Breast epithelium (tissue), 4 donors: ENCODE measurements around the gene PRKN. TPM values are rescaled to one million over a fixed set of nuclear protein-coding genes. Genes with fewer than 3 reads are reported as not detected.

Experiments used
- DNase-seq, 2 donors: peaks; one replicate each; pipeline ENCODE4 v3.0.0-alpha.2; 2019; ENCODE audit warnings: low spot score in 2 of 2
- H3K27ac ChIP-seq, 2 donors: fragments of 200-600 bp; sonication (generic) in 1 of 2; one replicate each; pipeline ENCODE4 v1.5.1; 2016 to 2019; ENCODE audit warnings: mild to moderate bottlenecking in 1 of 2
- H3K27me3 ChIP-seq, 2 donors: fragments of 200-600 bp; sonication (generic) in 1 of 2; one replicate each; pipeline versions ENCODE4 v1.5.1 to v1.6.0; 2017 to 2019; ENCODE audit warnings: control low read depth in 1 of 2, mild to moderate bottlenecking in 1 of 2
- H3K36me3 ChIP-seq: fragments of 200-600 bp; one replicate; pipeline ENCODE4 v1.5.1; 2019
- H3K4me1 ChIP-seq, 2 donors: fragments of 200-600 bp; sonication (generic); one replicate each; pipeline ENCODE4 v1.5.1; 2016 to 2019; ENCODE audit warnings: control low read depth in 1 of 2
- H3K4me3 ChIP-seq, 3 donors: fragments of 200-600 bp; sonication (generic); 1 replicate in 2 of 3; 2 replicates in 1 of 3; pipeline ENCODE4 v1.5.1; 2016 to 2019; ENCODE audit warnings: mild to moderate bottlenecking in 3 of 3, moderate library complexity in 2 of 3
- H3K9me3 ChIP-seq, 2 donors: fragments of 200-600 bp; sonication (generic) in 1 of 2; one replicate each; pipeline ENCODE4 v1.5.1; 2016 to 2019; ENCODE audit warnings: control low read depth in 1 of 2
- POLR2A ChIP-seq: fragments of 450-650 bp; IDR thresholded peaks from one replicate; pipeline ENCODE4 v1.6.1; 2016; ENCODE audit warnings: antibody characterized with exemption, mild to moderate bottlenecking, moderate library complexity
- POLR2AphosphoS5 ChIP-seq, 3 donors: sonication (generic); formaldehyde crosslinking; IDR thresholded peaks; one replicate each; pipeline ENCODE4 v1.6.1; 2017; ENCODE audit warnings: antibody characterized with exemption in 3 of 3
- intact Hi-C: fragments of 100-400 bp; cut with DNase I; formaldehyde crosslinking; loops from one replicate; pipeline ENCODE4 v1.15.1; 2023; ENCODE audit warnings: low total_unique reads
- total RNA-seq, 3 donors: library from RNA; depleted of rRNA; stranded (reverse); fragments of >200 nt; gene quantifications; one replicate each; pipeline ENCODE4 v1.1.0, GENCODE V29; 2016
- TF ChIP-seq, protein P1 (sequence below), 3 donors: fragments of 450-650 bp; IDR thresholded peaks; one replicate each; pipeline ENCODE4 v1.5.1; 2016 to 2017; ENCODE audit warnings: antibody characterized with exemption in 3 of 3, mild to moderate bottlenecking in 3 of 3, moderate library complexity in 3 of 3

The PRKN gene
- total RNA-seq, 3 donors from 2014 or later = 7.2 to 19.0 (median 11.2) TPM

DNA sequence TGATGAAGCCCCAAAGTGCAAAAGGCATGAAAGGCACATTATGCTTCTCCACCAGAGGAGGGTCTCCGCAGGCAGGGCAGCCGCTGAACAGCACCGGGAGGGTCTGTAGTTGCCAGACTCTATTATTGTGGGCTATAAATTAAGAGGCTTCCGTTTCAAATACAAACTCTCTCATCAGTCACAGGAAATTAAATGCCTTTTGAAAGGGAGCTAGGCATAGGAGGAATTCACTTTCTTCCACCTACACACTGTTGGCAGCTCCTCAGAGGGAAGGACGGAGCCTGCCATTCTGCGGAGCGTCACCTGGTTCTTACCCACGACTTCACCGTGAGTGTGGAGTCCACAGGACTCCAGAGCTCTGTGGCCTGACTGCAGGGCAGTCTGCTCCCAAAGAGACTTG lies 1312.9 kb downstream of the PRKN start:
- Histone ChIP-seq H3K4me3 (no peak overlapping the region), H3K27me3 (no peaks in the 10 kb centered on the region), H3K27ac (no peak overlapping the region), H3K9me3 (no peaks in the 10 kb centered on the region), H3K4me1 (no peaks in the 10 kb centered on the region), H3K36me3 (no peaks in the 10 kb centered on the region)
- no peak for DNase-seq
- TF ChIP-seq POLR2AphosphoS5 (IDR thresholded peaks at IDR 0.05) (no peak), POLR2A (no peak)
- TF ChIP-seq, protein P1, sequence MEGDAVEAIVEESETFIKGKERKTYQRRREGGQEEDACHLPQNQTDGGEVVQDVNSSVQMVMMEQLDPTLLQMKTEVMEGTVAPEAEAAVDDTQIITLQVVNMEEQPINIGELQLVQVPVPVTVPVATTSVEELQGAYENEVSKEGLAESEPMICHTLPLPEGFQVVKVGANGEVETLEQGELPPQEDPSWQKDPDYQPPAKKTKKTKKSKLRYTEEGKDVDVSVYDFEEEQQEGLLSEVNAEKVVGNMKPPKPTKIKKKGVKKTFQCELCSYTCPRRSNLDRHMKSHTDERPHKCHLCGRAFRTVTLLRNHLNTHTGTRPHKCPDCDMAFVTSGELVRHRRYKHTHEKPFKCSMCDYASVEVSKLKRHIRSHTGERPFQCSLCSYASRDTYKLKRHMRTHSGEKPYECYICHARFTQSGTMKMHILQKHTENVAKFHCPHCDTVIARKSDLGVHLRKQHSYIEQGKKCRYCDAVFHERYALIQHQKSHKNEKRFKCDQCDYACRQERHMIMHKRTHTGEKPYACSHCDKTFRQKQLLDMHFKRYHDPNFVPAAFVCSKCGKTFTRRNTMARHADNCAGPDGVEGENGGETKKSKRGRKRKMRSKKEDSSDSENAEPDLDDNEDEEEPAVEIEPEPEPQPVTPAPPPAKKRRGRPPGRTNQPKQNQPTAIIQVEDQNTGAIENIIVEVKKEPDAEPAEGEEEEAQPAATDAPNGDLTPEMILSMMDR (IDR thresholded peaks at IDR 0.05) = no peak
- intact Hi-C loops = no loop called here

DNA sequence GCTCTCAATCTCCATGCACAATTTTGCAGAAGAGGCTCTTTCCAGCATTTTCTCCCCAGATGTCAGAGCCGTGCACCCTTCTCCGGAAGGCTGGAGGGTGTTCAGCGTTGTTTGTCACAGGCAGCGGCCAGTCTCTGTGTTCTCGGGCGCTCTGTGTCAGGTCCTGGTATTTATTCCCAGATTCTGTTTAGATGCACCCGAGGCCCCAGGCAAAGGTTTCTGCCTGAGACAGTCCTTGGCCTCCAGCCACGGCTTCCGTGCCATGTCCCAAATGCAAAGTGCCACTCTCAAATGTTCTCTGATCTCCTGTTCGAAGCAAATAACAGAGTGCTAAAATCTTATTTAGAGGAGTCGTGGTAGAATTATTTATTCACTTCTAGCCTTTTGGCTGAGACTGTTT lies 1313.4 kb downstream of the PRKN start:
- intact Hi-C loops = no loop called here
- no peak overlapping the region for H3K27ac ChIP-seq
- no peak for DNase-seq
- TF ChIP-seq POLR2AphosphoS5 (IDR thresholded peaks at IDR 0.05) = no peak
- TF ChIP-seq POLR2A = no peak
- TF ChIP-seq, protein P1 (IDR thresholded peaks at IDR 0.05) = no peak
- no peaks in the 10 kb centered on the region for H3K27me3 ChIP-seq
- H3K4me3 ChIP-seq = no peak overlapping the region
- no peaks in the 10 kb centered on the region for H3K9me3 ChIP-seq
- H3K4me1 ChIP-seq = no peaks in the 10 kb centered on the region
- no peaks in the 10 kb centered on the region for H3K36me3 ChIP-seq

DNA sequence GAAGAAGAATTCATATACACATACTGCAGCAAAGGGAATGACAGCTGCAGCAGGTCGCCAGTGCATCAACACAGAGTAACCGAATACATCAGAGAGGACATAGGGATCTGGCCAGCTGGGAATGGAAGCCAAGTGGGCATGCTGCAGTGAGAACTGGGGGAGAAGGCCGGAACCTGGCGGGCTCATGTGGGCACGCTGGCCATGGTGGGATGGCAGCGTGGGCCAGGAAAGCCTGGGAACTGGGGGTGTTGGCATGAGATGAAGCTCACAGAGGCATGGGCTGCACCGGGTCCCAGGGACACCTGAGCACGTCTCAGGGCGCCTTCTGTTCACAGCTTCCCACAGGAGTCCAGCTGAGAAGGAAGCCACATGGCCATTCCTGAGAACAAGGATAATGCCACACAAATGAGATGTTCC lies 1314.2 kb downstream of the PRKN start:
- no peaks in the 10 kb centered on the region for H3K9me3 ChIP-seq
- H3K4me3 ChIP-seq = no peak overlapping the region
- no peaks in the 10 kb centered on the region for H3K27me3 ChIP-seq
- H3K36me3 ChIP-seq = no peaks in the 10 kb centered on the region
- intact Hi-C loops = no loop called here
- TF ChIP-seq POLR2AphosphoS5 (IDR thresholded peaks at IDR 0.05) (no peak), POLR2A (no peak)
- TF ChIP-seq, protein P1 (IDR thresholded peaks at IDR 0.05) = no peak
- no peaks in the 10 kb centered on the region for H3K4me1 ChIP-seq
- no peak overlapping the region for H3K27ac ChIP-seq
- DNase-seq = no peak

DNA sequence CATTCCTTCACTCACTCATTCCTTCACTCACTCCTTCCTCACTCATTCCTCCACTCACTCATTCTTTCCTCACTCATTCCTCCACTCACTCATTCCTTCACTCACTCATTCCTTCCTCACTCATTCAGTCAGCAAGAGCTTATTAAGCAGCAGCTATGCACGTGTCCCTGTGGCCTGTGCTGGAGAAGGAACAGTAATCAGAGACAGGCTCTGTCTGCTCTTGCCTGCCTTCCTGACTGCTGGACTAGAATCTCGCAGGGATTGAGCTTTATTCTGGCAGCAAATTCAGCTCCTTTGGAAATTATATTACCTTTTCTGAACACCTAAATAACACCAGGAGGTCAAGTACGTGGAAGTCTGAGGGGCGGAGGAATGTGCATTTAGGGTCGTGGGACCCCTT lies 1314.8 kb downstream of the PRKN start:
- Histone ChIP-seq H3K4me3 (no peak overlapping the region), H3K4me1 (no peaks in the 10 kb centered on the region), H3K9me3 (no peaks in the 10 kb centered on the region), H3K27ac (no peak overlapping the region), H3K27me3 (no peaks in the 10 kb centered on the region), H3K36me3 (no peaks in the 10 kb centered on the region)
- DNase-seq = no peak
- TF ChIP-seq, protein P1 (IDR thresholded peaks at IDR 0.05) = no peak
- no peak for TF ChIP-seq POLR2A
- no peak for TF ChIP-seq POLR2AphosphoS5 (IDR thresholded peaks at IDR 0.05)
- intact Hi-C loops = no loop called here

DNA sequence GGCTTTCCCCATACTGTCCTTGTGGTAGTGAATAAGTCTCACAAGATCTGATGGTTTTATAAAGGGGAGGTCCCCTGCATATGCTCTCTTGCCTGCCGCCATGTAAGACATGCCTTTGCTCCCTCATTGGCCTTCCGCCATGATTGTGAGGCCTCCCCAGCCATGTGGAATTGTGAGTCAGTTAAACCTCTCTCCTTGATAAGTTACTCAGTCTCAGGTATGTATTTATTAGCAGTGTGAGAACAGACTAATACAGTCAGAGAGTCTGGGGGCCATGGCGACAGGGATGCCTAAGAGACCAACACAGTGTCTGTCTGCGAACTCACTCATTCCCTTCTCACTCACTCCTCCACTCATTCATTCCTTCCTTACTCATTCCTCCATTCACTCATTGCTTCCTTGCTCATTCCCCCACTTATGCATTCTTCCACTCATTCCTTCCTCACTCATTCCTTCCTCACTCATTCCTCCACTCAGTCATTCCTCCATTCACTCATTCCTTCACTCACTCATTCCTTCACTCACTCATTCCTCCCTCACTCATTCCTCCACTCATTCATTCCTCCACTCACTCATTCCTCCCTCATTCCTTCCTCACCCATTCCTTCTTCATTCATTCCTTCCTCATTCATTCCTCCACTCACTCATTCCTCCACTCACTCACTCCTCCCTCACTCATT lies 1316.2 kb downstream of the PRKN start:
- intact Hi-C loops = no loop called here

More for the DNA sequence above, 1316.2 kb downstream of the PRKN start:
- no peak for DNase-seq
- Histone ChIP-seq H3K9me3 (no peaks in the 10 kb centered on the region), H3K4me1 (no peaks in the 10 kb centered on the region), H3K36me3 (no peaks in the 10 kb centered on the region), H3K27me3 (no peaks in the 10 kb centered on the region), H3K4me3 (no peak overlapping the region), H3K27ac (no peak overlapping the region)
- TF ChIP-seq, protein P1 (IDR thresholded peaks at IDR 0.05) = no peak
- no peak for TF ChIP-seq POLR2AphosphoS5 (IDR thresholded peaks at IDR 0.05)
- TF ChIP-seq POLR2A = no peak
